HL-60 (cell line): ENCODE results near the gene NPRL2.

ENCODE experiments used
- DNase-seq, 2 experiments: peaks; one replicate each; pipeline ENCODE4 v3.0.0-alpha.2; 2010 to 2020; ENCODE audit warnings: low read depth in 1 of 2, low spot score in 1 of 2
- H3K27ac ChIP-seq: fragments of 250-450 bp; sonication (Bioruptor Pico); replicated peaks from 2 replicates; pipeline ENCODE4 v1.5.1; 2020; ENCODE audit warnings: mild to moderate bottlenecking, moderate library complexity
- H3K27me3 ChIP-seq: fragments of 250-450 bp; sonication (Bioruptor Pico); 2 replicates; pipeline ENCODE4 v1.5.1; 2021; ENCODE audit warnings: mild to moderate bottlenecking, moderate library complexity; ENCODE audit not compliant: insufficient read depth, poor library complexity, severe bottlenecking
- H3K4me3 ChIP-seq: replicated peaks from 2 replicates; pipeline ENCODE4 v1.5.1; 2011; ENCODE audit warnings: mild to moderate bottlenecking, control low read depth, low read length; ENCODE audit not compliant: insufficient read depth
- CTCF ChIP-seq: IDR thresholded peaks from one replicate; pipeline ENCODE4 v1.5.1; 2011; ENCODE audit warnings: low read length, control low read depth, inconsistent platforms; ENCODE audit not compliant: insufficient read depth
- GABPA ChIP-seq: IDR thresholded peaks from 2 replicates; pipeline ENCODE4 v1.6.1; 2012; ENCODE audit warnings: low read depth
- POLR2AphosphoS5 ChIP-seq: IDR thresholded peaks from 2 replicates; pipeline ENCODE4 v1.6.1; 2012; ENCODE audit warnings: low read depth
- SPI1 ChIP-seq: IDR thresholded peaks from 2 replicates; pipeline ENCODE4 v1.6.1; 2012; ENCODE audit warnings: low read depth, mild to moderate bottlenecking, borderline replicate concordance
- TF ChIP-seq, protein P1 (sequence below): IDR thresholded peaks from 2 replicates; pipeline ENCODE4 v1.6.1; 2012; ENCODE audit warnings: low read depth; ENCODE audit not compliant: insufficient replicate concordance

Gene NPRL2

DNA sequence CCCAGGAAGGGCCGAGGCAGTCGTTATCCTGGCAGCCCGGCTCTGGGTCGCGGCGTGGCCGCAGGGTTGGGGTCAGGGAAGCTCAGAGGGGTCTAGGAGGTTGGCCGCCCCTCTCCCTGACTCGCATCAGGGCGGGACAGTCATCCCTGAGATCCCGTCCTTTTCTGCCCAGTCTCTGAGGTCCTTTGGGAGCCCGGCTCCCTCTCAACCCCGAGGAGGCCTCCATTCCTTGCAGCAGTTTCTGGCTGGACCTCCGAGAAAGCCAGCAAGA lies 28.5 kb downstream of the NPRL2 start:
- no peaks in the 10 kb centered on the region for H3K27me3 ChIP-seq
- peak overlapping the region; percentile 68 for H3K4me3 ChIP-seq
- peak overlapping the region; percentile 100 for H3K27ac ChIP-seq
- TF ChIP-seq POLR2AphosphoS5 (no peak), SPI1 (no peak), GABPA (no peak)
- TF ChIP-seq, protein P1, sequence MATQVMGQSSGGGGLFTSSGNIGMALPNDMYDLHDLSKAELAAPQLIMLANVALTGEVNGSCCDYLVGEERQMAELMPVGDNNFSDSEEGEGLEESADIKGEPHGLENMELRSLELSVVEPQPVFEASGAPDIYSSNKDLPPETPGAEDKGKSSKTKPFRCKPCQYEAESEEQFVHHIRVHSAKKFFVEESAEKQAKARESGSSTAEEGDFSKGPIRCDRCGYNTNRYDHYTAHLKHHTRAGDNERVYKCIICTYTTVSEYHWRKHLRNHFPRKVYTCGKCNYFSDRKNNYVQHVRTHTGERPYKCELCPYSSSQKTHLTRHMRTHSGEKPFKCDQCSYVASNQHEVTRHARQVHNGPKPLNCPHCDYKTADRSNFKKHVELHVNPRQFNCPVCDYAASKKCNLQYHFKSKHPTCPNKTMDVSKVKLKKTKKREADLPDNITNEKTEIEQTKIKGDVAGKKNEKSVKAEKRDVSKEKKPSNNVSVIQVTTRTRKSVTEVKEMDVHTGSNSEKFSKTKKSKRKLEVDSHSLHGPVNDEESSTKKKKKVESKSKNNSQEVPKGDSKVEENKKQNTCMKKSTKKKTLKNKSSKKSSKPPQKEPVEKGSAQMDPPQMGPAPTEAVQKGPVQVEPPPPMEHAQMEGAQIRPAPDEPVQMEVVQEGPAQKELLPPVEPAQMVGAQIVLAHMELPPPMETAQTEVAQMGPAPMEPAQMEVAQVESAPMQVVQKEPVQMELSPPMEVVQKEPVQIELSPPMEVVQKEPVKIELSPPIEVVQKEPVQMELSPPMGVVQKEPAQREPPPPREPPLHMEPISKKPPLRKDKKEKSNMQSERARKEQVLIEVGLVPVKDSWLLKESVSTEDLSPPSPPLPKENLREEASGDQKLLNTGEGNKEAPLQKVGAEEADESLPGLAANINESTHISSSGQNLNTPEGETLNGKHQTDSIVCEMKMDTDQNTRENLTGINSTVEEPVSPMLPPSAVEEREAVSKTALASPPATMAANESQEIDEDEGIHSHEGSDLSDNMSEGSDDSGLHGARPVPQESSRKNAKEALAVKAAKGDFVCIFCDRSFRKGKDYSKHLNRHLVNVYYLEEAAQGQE: no peak
- DNase-seq: no peak

DNA sequence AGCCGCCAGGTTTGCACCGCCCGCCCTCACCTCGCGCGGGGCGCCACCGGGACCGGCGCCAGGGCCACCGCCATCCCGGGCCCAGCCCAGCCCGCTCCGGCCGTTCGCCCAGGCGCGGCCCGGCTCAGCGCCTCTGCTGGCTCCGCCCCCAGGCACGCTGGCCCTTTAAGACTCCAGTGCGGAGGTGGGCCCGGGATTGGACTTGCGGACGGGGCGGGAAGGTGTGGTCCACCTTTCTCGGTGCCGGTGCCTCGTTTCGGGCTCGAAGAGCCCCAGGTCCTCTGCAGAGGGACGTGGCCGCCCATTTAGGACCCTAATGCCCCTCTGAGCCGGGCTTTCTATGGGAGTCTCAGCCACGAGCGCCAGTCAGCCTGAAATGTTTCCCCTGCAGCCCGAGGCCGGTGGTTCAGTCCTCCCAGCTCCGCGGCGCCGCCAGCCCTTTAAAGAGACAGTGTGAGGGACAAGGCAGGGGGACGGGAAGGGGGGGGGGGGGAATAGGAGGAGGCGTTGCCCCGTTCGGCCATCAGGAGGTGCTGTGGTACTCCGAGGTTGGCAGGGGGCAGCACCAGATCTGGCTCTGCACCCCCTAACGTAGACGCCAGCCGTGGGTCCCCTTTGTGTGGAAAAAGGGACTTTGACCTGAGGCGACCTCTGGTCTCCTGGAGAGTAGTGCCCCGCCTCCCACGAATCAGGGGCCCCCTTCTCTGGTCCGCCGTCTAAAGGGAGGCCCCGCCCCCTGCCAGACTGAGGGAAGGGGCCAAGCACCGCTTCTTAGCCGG lies 29.1 kb downstream of the NPRL2 start:
- TF ChIP-seq SPI1 (no peak), CTCF (peak; percentile 32), POLR2AphosphoS5 (peak; percentile 32; the same call in 1 of the 2 replicates), GABPA (no peak)
- TF ChIP-seq, protein P1: no peak
- Histone ChIP-seq H3K27ac (peak overlapping the region; percentile 100), H3K27me3 (no peaks in the 10 kb centered on the region), H3K4me3 (peak overlapping the region; percentile 68)
- peak; percentile 78 to 87 for DNase-seq

DNA sequence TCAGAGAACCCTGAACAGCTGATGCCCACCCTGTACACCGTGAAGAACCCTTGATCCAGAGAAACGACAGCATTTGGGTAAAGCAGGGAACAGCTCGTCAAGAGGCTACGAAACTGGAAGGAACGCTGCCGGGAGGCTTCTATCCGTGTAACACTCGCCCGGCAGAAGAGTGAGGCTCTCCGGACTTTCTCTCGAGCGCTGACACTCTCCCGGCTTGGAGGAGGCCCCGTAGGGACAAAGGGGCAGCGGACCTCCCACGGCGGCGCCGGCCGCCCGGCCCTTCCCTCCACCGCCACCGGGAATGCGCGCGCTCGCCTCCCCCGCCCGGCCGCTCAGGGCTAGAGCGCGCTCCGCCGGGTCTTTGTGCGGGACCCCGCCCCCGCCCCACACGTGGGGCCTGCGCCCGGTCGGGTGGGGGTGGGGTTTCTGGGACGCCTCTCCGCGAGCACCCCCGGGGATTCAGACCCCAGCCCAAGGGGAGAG lies 29.7 kb downstream of the NPRL2 start:
- peak; percentile 60 to 65 for DNase-seq
- peak overlapping the region; percentile 100 for H3K27ac ChIP-seq
- TF ChIP-seq POLR2AphosphoS5 (no peak), SPI1 (no peak)
- TF ChIP-seq, protein P1: no peak
- H3K4me3 ChIP-seq: peak overlapping the region; percentile 68
- no peaks in the 10 kb centered on the region for H3K27me3 ChIP-seq

GRCh38 chr3:50319894-50320625 lies 30.5 kb downstream of the NPRL2 start:
- Histone ChIP-seq H3K27ac (peak overlapping the region; percentile 100; the same call in 1 of the 2 replicates), H3K4me3 (peak overlapping the region; percentile 68), H3K27me3 (no peaks in the 10 kb centered on the region)
- DNase-seq: no peak
- no peak for TF ChIP-seq CTCF
- no peak for TF ChIP-seq GABPA
- TF ChIP-seq SPI1: no peak
- TF ChIP-seq, protein P1: no peak
- TF ChIP-seq POLR2AphosphoS5: no peak
